Measurements from ENCODE around the gene FHIT.

GRCh38 chr3:61066800-61067199, 184.5 kb downstream of the FHIT start:
- TF ChIP-seq POLR2AphosphoS5 (IDR thresholded peaks at IDR 0.05; ENCODE audit: low read depth, low read length) (no peak), POLR2A (IDR thresholded peaks at IDR 0.05; ENCODE audit: low read depth, low read length) (no peak)

Measured in GM12892 (cell line).